DMS79 treated with DMSO at 0.1 percent for 48 hours (cell line): ENCODE data around the gene CNIH1.
"Not testable (repeated sequence)": the region's sequence is repeated elsewhere in the genome, so short reads cannot be mapped to it uniquely, and the experiment has no call there.

Experiments used
- DNase-seq: peaks from one replicate; lab custom pipeline; 2025; lab: John Stamatoyannopoulos, UW

Gene CNIH1

GRCh38 chr14:54467280-54467679, 26.1 kb upstream of the CNIH1 start:
- DNase-seq, result no peak

GRCh38 chr14:54465654-54466053, 24.5 kb upstream of the CNIH1 start:
- DNase-seq, result no peak

- DNase-seq, result no peak
Measured at GRCh38 chr14:54462048-54462447, 20.9 kb upstream of the CNIH1 start.

- no peak for DNase-seq
Measured at GRCh38 chr14:54459106-54459505, 17.9 kb upstream of the CNIH1 start.

- DNase-seq, result not testable (repeated sequence)
Measured at GRCh38 chr14:54458536-54458935, 17.4 kb upstream of the CNIH1 start.

GRCh38 chr14:54457609-54457996, 16.4 kb upstream of the CNIH1 start:
- peak; percentile 20 for DNase-seq

- DNase-seq, result not testable (repeated sequence)
Measured at GRCh38 chr14:54456820-54457608, 15.8 kb upstream of the CNIH1 start.

- DNase-seq, result no peak
Measured at GRCh38 chr14:54455363-54455762, 14.2 kb upstream of the CNIH1 start.

GRCh38 chr14:54453990-54454389, 12.8 kb upstream of the CNIH1 start:
- not testable (repeated sequence) for DNase-seq

- no peak for DNase-seq
Measured at GRCh38 chr14:54453252-54453651, 12.1 kb upstream of the CNIH1 start.

- no peak for DNase-seq
Measured at GRCh38 chr14:54451961-54452360, 10.8 kb upstream of the CNIH1 start.

GRCh38 chr14:54451121-54451601, 10.0 kb upstream of the CNIH1 start:
- DNase-seq, result no peak

GRCh38 chr14:54450535-54450934, 9.4 kb upstream of the CNIH1 start:
- no peak for DNase-seq

GRCh38 chr14:54447231-54447692, 6.1 kb upstream of the CNIH1 start:
- no peak for DNase-seq

- peak; percentile 97 for DNase-seq
Measured at GRCh38 chr14:54446161-54446693, 5.1 kb upstream of the CNIH1 start.

GRCh38 chr14:54444681-54445080, 3.5 kb upstream of the CNIH1 start:
- DNase-seq, result no peak

GRCh38 chr14:54443981-54444380, 2.8 kb upstream of the CNIH1 start:
- DNase-seq, result no peak

- DNase-seq, result not testable (repeated sequence)
Measured at GRCh38 chr14:54442961-54443360, 1.8 kb upstream of the CNIH1 start.

- DNase-seq, result peak; percentile 38
Measured at GRCh38 chr14:54440476-54440872, 700 bp downstream of the CNIH1 start.

- no peak for DNase-seq
Measured at GRCh38 chr14:54440037-54440436, 1.1 kb downstream of the CNIH1 start.

- no peak for DNase-seq
Measured at GRCh38 chr14:54438703-54439102, 2.5 kb downstream of the CNIH1 start.

GRCh38 chr14:54437954-54438353, 3.2 kb downstream of the CNIH1 start:
- not testable (repeated sequence) for DNase-seq

- no peak for DNase-seq
Measured at GRCh38 chr14:54435500-54435981, 5.6 kb downstream of the CNIH1 start.
